Calu3 (cell line): Measurements from ENCODE around the gene SYT8. TPM values are rescaled to one million over a fixed set of nuclear protein-coding genes. Genes with fewer than 3 reads are reported as not detected.
"Not testable (repeated sequence)": the region's sequence is repeated elsewhere in the genome, so short reads cannot be mapped to it uniquely, and the experiment has no call there.

Experiments
- BruUV-seq: library from RNA; stranded (reverse); fragments of 400-500 nt; replicated peaks from 2 replicates; lab custom pipeline; 2021; lab: Mats Ljungman, UMichigan
- CTCF ChIA-PET: fragments of 300-600 bp; sonication (Branson Sonifier 250); formaldehyde crosslinking; loops from one replicate; lab custom pipeline; 2022; ENCODE audit warnings: antibody characterized with exemption; lab: Charles Lee
- DNase-seq: peaks from one replicate; pipeline ENCODE4 v3.0.0; 2022
- H3K27ac Mint-ChIP-seq: one replicate; pipeline ENCODE4 v1.8.0; 2022; ENCODE audit warnings: mixed read lengths; ENCODE audit not compliant: unreplicated experiment
- H3K27me3 Mint-ChIP-seq: one replicate; pipeline ENCODE4 v1.8.0; 2022; ENCODE audit warnings: mixed read lengths; ENCODE audit not compliant: unreplicated experiment
- H3K36me3 Mint-ChIP-seq: one replicate; pipeline ENCODE4 v1.8.0; 2022; ENCODE audit warnings: mild to moderate bottlenecking, moderate library complexity, mixed read lengths; ENCODE audit not compliant: insufficient read depth, unreplicated experiment
- H3K4me1 Mint-ChIP-seq: one replicate; pipeline ENCODE4 v1.8.0; 2022; ENCODE audit warnings: mild to moderate bottlenecking, low read depth, mixed read lengths; ENCODE audit not compliant: unreplicated experiment
- H3K4me3 Mint-ChIP-seq: one replicate; pipeline ENCODE4 v1.8.0; 2022; ENCODE audit warnings: mild to moderate bottlenecking, low read depth, moderate library complexity, mixed read lengths; ENCODE audit not compliant: unreplicated experiment
- H3K9me3 Mint-ChIP-seq: one replicate; pipeline ENCODE4 v1.8.0; 2022; ENCODE audit warnings: low read depth, mixed read lengths; ENCODE audit not compliant: unreplicated experiment
- intact Hi-C: fragments of 100-400 bp; cut with micrococcal nuclease; formaldehyde crosslinking; loops from one replicate; pipeline ENCODE4 v1.10.0; 2022; ENCODE audit not compliant: unreplicated experiment
- total RNA-seq: library from RNA; stranded (reverse); gene quantifications from 2 replicates; pipeline ENCODE4 v1.2.3, GENCODE V29; 2022
- TF ChIP-seq, protein P1 (sequence below): fragments of 200-600 bp; IDR thresholded peaks from one replicate; pipeline ENCODE4 v1.8.0; 2022; ENCODE audit warnings: antibody characterized with exemption; ENCODE audit not compliant: unreplicated experiment

Gene SYT8
- total RNA-seq, 1 experiment from 2014 or later: 7.1 TPM

DNA sequence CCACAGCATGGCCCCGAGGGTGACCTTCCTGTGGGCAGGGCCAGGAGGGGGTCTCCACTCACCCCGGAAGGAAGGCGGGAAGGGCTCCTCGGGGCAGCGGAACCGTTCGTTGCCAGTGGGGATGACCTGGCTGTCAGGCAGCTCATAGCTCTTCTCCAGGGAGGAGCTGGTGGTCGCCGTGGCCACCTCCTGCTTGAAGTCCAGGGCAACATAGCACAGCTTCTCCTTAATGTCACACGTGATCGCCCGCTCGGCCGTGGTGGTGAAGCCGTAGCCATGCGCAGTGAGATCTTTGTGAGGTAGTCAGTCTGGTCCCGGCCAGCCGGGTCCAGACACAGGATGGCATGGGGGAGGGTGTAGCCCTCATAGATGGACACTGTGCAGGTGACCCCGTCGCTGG, 31.5 kb upstream of the SYT8 start:
- H3K27ac Mint-ChIP-seq: no peak overlapping the region
- no TSS peak for BruUV-seq
- no peaks in the 10 kb centered on the region for H3K36me3 Mint-ChIP-seq
- H3K27me3 Mint-ChIP-seq: peaks cover 13% of the 10 kb centered on the region
- TF ChIP-seq, protein P1, sequence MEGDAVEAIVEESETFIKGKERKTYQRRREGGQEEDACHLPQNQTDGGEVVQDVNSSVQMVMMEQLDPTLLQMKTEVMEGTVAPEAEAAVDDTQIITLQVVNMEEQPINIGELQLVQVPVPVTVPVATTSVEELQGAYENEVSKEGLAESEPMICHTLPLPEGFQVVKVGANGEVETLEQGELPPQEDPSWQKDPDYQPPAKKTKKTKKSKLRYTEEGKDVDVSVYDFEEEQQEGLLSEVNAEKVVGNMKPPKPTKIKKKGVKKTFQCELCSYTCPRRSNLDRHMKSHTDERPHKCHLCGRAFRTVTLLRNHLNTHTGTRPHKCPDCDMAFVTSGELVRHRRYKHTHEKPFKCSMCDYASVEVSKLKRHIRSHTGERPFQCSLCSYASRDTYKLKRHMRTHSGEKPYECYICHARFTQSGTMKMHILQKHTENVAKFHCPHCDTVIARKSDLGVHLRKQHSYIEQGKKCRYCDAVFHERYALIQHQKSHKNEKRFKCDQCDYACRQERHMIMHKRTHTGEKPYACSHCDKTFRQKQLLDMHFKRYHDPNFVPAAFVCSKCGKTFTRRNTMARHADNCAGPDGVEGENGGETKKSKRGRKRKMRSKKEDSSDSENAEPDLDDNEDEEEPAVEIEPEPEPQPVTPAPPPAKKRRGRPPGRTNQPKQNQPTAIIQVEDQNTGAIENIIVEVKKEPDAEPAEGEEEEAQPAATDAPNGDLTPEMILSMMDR: no peak
- H3K9me3 Mint-ChIP-seq: no peaks in the 10 kb centered on the region
- intact Hi-C loops: no loop called here
- no peaks in the 10 kb centered on the region for H3K4me1 Mint-ChIP-seq
- H3K4me3 Mint-ChIP-seq: no peak overlapping the region
- DNase-seq: no peak
- CTCF ChIA-PET: no interaction called here

DNA sequence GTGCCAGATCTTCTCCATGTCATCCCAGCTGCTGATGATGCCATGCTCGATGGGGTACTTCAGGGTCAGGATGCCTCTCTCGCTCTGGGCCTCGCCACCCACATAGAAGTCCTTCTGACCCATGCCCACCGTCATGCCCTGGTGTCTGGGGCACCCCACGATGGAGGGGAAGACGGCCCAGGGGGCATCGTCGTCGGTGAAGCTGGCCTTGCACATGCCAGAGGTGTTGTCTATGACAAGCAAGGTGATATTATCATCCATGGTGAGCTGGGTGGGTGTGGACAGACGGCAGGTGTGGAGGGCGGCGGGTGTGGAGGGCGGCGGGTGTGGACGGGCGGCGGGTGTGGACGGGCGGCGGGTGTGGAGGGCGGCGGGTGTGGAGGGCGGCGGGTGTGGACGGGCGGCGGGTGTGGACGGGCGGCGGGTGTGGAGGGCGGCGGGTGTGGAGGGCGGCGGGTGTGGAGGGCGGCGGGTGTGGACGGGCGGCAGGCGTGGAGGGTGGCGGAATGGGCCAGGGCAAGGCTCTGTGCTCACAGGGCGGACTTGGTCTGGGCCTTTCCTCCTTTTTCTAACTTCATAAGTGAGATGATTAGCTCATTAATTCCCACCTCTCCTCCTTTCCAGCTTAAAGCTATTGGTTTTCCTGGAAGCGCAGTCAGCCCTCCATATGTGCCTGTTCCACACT, 30.8 kb upstream of the SYT8 start:
- CTCF ChIA-PET, H3K4me3 Mint-ChIP-seq, H3K36me3 Mint-ChIP-seq, intact Hi-C loops, H3K9me3 Mint-ChIP-seq, H3K4me1 Mint-ChIP-seq, H3K27ac Mint-ChIP-seq, BruUV-seq, DNase-seq: not testable (repeated sequence)
- H3K27me3 Mint-ChIP-seq: peaks cover 13% of the 10 kb centered on the region

DNA sequence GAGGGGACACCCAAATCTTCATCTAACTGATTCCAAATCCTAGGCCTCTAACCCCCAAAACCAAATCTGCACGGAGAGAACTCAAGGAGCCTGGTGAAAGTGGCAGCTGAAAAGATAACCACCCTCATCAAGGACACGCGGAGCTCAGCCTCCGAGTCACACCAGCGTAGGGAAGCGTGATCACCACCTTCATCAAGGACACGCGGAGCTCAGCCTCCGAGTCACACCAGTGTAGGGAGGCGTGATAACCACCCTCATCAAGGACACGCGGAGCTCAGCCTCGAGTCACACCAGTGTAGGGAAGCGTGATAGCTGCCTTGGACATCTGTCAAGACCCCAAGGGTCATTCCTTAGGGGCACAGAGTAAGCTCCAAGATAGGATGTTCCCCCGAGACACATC, 29.3 kb upstream of the SYT8 start:
- Mint-ChIP-seq H3K27ac (no peak overlapping the region), H3K9me3 (no peaks in the 10 kb centered on the region), H3K36me3 (no peaks in the 10 kb centered on the region), H3K4me3 (no peak overlapping the region), H3K4me1 (no peaks in the 10 kb centered on the region), H3K27me3 (peaks cover 13% of the 10 kb centered on the region)
- BruUV-seq: no TSS peak
- TF ChIP-seq, protein P1: no peak
- intact Hi-C loops: no loop called here
- CTCF ChIA-PET: no interaction called here
- no peak for DNase-seq

DNA sequence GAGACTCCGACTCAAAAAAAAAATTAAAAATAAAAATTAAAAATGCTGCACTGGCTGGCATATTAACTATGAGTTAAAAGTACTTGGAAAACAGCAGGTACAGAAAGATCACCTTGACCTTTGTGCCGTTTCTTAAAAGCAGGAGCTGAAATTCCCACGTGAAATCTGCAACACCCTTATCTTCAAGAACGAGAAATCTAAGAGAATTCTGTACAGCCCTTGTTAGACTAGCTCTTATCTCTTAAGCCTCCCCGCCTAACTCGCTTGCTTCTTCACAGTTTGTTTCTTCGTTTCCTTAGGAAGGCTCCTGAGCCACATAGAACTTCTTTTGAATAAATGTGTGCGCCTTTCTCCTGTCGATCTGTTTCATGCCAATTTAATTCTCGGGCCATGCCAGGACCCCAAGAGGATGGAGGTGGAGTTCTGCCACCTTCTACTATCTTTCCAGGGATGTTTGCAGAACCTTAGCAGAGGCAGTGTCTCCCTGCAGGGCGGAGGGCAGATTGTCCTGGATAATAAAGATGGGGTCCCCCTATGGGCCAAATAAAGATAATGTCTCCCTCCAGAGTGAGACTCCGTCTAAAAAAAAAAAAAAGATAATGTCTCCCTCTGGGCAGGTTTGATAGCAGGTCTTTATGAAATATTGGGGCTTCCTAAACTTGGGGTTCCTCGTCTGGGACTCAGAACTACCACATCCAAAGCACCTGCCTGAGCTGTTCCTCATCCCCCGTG, 27.4 kb upstream of the SYT8 start:
- no peak overlapping the region for H3K4me3 Mint-ChIP-seq
- no peaks in the 10 kb centered on the region for H3K4me1 Mint-ChIP-seq
- intact Hi-C loops: no loop called here
- no peaks in the 10 kb centered on the region for H3K36me3 Mint-ChIP-seq
- no peaks in the 10 kb centered on the region for H3K9me3 Mint-ChIP-seq
- CTCF ChIA-PET: no interaction called here
- no peak overlapping the region for H3K27ac Mint-ChIP-seq
- TF ChIP-seq, protein P1: no peak
- no peak for DNase-seq
- no TSS peak for BruUV-seq
- H3K27me3 Mint-ChIP-seq: peaks cover 13% of the 10 kb centered on the region

DNA sequence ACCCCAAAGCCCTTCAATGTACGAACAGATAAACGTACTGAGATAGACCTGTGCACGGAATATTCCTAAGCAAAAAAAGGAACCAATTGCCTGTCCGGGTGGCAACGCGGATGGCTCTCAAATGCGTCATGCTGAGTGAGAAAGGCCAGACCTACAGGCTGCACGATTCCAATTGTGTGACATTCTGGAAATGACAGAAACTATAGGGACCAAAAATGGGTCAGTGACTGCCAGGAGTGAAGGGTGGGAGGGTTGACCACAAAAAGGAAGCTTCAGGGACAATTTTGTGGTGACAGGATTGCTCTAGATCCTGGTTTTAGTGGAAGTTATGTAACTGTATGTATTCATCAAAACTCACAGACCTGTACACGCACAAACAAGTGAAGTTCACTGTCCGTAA, 24.0 kb upstream of the SYT8 start:
- no peaks in the 10 kb centered on the region for H3K9me3 Mint-ChIP-seq
- H3K36me3 Mint-ChIP-seq: no peaks in the 10 kb centered on the region
- DNase-seq: no peak
- H3K27ac Mint-ChIP-seq: no peak overlapping the region
- no TSS peak for BruUV-seq
- H3K4me3 Mint-ChIP-seq: no peak overlapping the region
- no peaks in the 10 kb centered on the region for H3K4me1 Mint-ChIP-seq
- TF ChIP-seq, protein P1: no peak
- CTCF ChIA-PET: no interaction called here
- intact Hi-C loops: no loop called here
- H3K27me3 Mint-ChIP-seq: no peaks in the 10 kb centered on the region
